Lung (tissue), 12 donors: ENCODE measurements around the gene GATA3. TPM values are rescaled to one million over a fixed set of nuclear protein-coding genes. Genes with fewer than 3 reads are reported as not detected.

Experiments
- ATAC-seq: fragments of 200-7000 bp; cut with Tn5 transposase; one replicate; pipeline ENCODE4 v1.9.1; 2020; ENCODE audit warnings: moderate number of reproducible peaks; ENCODE audit not compliant: insufficient read depth, low FRiP score
- DNase-seq, 3 donors: peaks; one replicate each; pipeline ENCODE4 v3.0.0-alpha.2; 2013 to 2017
- H3K27ac ChIP-seq, 2 donors: one replicate each; pipeline ENCODE4 v1.5.1; 2013; ENCODE audit warnings: mild to moderate bottlenecking in 2 of 2, moderate library complexity in 2 of 2, control low read depth in 1 of 2, inconsistent platforms in 1 of 2, low read depth in 1 of 2, low read length in 1 of 2
- H3K27me3 ChIP-seq, 3 donors: one replicate each; pipeline ENCODE4 v1.5.1; 2013; ENCODE audit warnings: low read length in 2 of 3; ENCODE audit not compliant: control insufficient read depth in 3 of 3, insufficient read depth in 3 of 3
- H3K36me3 ChIP-seq, 4 donors: one replicate each; pipeline ENCODE4 v1.5.1; 2013; ENCODE audit warnings: low read length in 4 of 4, mild to moderate bottlenecking in 1 of 4, moderate library complexity in 1 of 4; ENCODE audit not compliant: control insufficient read depth in 4 of 4, insufficient read depth in 4 of 4
- H3K4me1 ChIP-seq, 5 donors: one replicate each; pipeline ENCODE4 v1.5.1; 2013; ENCODE audit warnings: low read length in 5 of 5, mild to moderate bottlenecking in 2 of 5, moderate library complexity in 1 of 5; ENCODE audit not compliant: control insufficient read depth in 5 of 5, insufficient read depth in 5 of 5
- H3K4me3 ChIP-seq: one replicate; pipeline ENCODE4 v1.5.1; 2013; ENCODE audit warnings: mild to moderate bottlenecking, control low read depth, moderate library complexity
- H3K9ac ChIP-seq, 2 donors: one replicate each; pipeline ENCODE4 v1.5.1; 2013; ENCODE audit warnings: low read length in 2 of 2, control low read depth in 1 of 2; ENCODE audit not compliant: insufficient read depth in 1 of 2
- H3K9me3 ChIP-seq, 4 donors: one replicate each; pipeline ENCODE4 v1.5.1; 2013; ENCODE audit warnings: low read length in 3 of 4, mild to moderate bottlenecking in 1 of 4, moderate library complexity in 1 of 4; ENCODE audit not compliant: control insufficient read depth in 4 of 4, insufficient read depth in 3 of 4
- WGBS, 2 donors: extraction: QIAGEN DNeasy Blood & Tissue Kit; methylation state at CpG; one replicate each; pipeline ENCODE4 v1.1.7; 2013; 5-methylcytosine and 5-hydroxymethylcytosine counted together
- polyA plus RNA-seq, 2 donors: library from polyadenylated mRNA; stranded (reverse); fragments of 200-250 nt; gene quantifications; one replicate each; pipeline ENCODE4 v1.2.1, GENCODE V29; 2013
- total RNA-seq, 2 donors: library from RNA; depleted of rRNA in 1 of 2; stranded (reverse); fragments of >200 nt in 1 of 2; gene quantifications; one replicate each; pipeline ENCODE4 v1.2.1, GENCODE V29; 2014 to 2021
- TF ChIP-seq, protein P1 (sequence below): IDR thresholded peaks from 2 replicates; pipeline ENCODE4 v1.5.1; 2012; ENCODE audit warnings: mild to moderate bottlenecking; ENCODE audit errors: control extremely low read depth, extremely low read depth
- donor health status: control.
- donor health status: control.
- donor health status: Bipolar disorder and iron deficiency.
- donor health status: healthy.
- donor health status: DM: yes; HTN: yes; CAD: no.

Gene GATA3
- total and polyA plus RNA-seq, 4 donors, result 0.94 to 3.4 (median 1.8) TPM

DNA sequence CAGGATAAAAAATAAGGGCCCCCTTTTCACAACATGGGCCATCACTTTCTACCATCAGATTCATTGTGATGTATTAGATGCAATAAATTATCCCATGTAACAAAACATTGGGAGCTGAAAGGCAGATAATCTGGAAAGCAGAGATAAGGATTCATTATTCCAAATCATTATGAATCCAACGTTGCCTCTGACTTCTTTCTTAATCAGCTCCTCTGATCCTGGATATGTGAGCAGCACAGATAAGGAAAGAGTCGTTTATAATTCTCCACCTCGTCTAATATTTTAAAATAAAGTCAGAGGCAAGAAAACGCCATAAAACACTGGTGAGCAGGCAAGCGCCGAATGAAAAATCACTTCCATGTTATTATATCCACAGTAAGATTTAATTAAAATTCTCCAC is 13.8 kb upstream of the GATA3 start:
- Histone ChIP-seq H3K9ac (no peak overlapping the region), H3K9me3 (peaks cover 0 to 7% (median 0%) of the 10 kb centered on the region in 4 donors), H3K4me1 (peaks cover 0 to 10% (median 0%) of the 10 kb centered on the region in 5 donors), H3K27ac (no peak overlapping the region), H3K4me3 (no peak overlapping the region), H3K27me3 (peaks cover 10 to 99% (median 97%) of the 10 kb centered on the region in 3 donors), H3K36me3 (no peaks in the 10 kb centered on the region)
- TF ChIP-seq, protein P1, sequence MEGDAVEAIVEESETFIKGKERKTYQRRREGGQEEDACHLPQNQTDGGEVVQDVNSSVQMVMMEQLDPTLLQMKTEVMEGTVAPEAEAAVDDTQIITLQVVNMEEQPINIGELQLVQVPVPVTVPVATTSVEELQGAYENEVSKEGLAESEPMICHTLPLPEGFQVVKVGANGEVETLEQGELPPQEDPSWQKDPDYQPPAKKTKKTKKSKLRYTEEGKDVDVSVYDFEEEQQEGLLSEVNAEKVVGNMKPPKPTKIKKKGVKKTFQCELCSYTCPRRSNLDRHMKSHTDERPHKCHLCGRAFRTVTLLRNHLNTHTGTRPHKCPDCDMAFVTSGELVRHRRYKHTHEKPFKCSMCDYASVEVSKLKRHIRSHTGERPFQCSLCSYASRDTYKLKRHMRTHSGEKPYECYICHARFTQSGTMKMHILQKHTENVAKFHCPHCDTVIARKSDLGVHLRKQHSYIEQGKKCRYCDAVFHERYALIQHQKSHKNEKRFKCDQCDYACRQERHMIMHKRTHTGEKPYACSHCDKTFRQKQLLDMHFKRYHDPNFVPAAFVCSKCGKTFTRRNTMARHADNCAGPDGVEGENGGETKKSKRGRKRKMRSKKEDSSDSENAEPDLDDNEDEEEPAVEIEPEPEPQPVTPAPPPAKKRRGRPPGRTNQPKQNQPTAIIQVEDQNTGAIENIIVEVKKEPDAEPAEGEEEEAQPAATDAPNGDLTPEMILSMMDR, result no peak
- WGBS, 2 donors, result 8 to 9% methylated on average over 6 of the region's 6 CpGs
- ATAC-seq (no peak), DNase-seq (peak in 1 of 3 donors; percentile 16)

DNA sequence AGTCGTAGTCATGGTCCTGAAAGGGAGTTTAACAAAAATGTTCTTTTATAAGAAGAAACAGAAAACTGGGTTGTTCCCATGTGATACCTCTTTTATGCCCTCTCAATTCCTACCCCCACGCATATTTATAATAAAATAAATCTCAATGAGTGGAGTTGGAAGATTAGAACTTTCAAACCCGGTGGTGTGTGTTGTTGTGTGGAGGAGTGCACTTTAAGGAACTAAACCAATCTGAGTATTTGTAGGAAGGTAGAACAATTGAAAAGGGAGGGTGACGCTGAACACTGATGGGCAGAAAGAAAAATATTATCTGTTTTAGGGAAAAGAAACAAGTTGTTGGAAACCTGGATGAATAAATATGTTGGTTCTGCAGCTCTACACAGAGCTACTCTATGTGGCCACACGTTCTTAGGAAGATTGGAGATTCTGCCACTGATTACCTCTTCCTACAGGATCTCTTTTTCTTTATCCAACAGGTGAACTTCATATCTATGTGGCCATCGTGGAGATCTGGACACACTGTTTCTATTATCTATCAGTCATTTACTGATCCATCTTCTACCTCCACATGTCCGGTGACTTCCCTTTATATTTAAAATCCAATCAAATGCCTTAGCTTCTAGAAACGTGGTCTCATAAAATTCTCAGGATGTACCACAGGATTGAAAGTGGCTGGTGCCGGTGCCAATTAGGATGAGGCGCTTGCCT is 13.1 kb upstream of the GATA3 start:
- no peak overlapping the region for H3K4me3 ChIP-seq
- H3K4me1 ChIP-seq, result peaks cover 0 to 6% (median 0%) of the 10 kb centered on the region in 5 donors
- DNase-seq (no peak), ATAC-seq (no peak)
- H3K36me3 ChIP-seq, result no peaks in the 10 kb centered on the region
- H3K9ac ChIP-seq, result no peak overlapping the region
- H3K9me3 ChIP-seq, result peaks cover 0 to 7% (median 0%) of the 10 kb centered on the region in 4 donors
- peaks cover 10 to 100% (median 98%) of the 10 kb centered on the region in 3 donors for H3K27me3 ChIP-seq
- 8 to 9% methylated on average over 10 of the region's 10 CpGs for WGBS, 2 donors
- TF ChIP-seq, protein P1, result no peak
- H3K27ac ChIP-seq, result no peak overlapping the region

DNA sequence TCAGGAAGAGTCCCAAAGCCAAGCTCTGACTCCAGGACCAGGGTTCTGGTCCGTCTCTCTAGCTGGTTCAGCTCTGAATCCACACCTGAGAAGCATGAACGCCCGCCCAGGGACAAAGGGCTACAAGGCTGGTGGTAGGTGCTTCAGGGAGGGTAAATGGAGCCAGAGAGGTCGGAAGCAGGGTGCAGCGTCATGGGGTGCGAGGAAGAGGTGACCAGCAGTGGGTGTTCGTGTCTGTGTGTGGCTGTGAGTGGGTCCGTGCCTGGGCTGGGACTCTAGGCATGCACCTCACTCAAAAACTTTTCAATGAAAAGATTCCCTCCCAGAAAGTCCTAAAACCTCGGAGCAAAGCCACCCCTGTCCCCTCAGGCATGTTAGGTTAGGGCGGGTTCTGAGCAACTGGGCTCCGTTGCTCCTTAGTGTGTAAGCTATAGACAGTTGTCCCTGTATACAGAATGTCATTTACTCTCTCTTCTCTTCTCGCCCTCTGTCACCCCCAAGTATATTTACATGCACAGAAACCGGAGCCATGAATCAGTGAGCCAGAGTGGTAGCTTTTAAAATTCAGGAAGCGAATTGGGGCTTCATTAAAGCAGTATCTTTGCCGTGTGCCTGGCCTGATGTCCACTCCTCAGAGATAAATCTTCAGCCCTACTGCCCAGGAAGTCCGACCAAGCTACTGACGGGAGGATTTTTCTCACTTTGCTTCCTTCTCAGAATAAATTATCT is 12.3 kb upstream of the GATA3 start:
- DNase-seq (peak in 1 of 3 donors; percentile 7), ATAC-seq (no peak)
- Histone ChIP-seq H3K4me3 (no peak overlapping the region), H3K4me1 (peaks cover 0 to 6% (median 0%) of the 10 kb centered on the region in 5 donors), H3K36me3 (no peaks in the 10 kb centered on the region), H3K27me3 (peaks cover 10 to 100% (median 98%) of the 10 kb centered on the region in 3 donors), H3K27ac (no peak overlapping the region), H3K9me3 (peaks cover 0 to 7% (median 0%) of the 10 kb centered on the region in 4 donors), H3K9ac (no peak overlapping the region)
- WGBS, 2 donors, result 9 to 10% methylated on average over 17 of the region's 17 CpGs
- TF ChIP-seq, protein P1, result no peak
